GM18868 (cell line): Measurements from ENCODE around the gene GNG13.

ENCODE experiments used
- ATAC-seq: cut with Tn5 transposase; IDR thresholded peaks from one replicate; pipeline ENCODE4 v1.9.1; 2021; ENCODE audit warnings: mild to moderate bottlenecking, moderate library complexity; ENCODE audit not compliant: unreplicated experiment

Gene GNG13

DNA sequence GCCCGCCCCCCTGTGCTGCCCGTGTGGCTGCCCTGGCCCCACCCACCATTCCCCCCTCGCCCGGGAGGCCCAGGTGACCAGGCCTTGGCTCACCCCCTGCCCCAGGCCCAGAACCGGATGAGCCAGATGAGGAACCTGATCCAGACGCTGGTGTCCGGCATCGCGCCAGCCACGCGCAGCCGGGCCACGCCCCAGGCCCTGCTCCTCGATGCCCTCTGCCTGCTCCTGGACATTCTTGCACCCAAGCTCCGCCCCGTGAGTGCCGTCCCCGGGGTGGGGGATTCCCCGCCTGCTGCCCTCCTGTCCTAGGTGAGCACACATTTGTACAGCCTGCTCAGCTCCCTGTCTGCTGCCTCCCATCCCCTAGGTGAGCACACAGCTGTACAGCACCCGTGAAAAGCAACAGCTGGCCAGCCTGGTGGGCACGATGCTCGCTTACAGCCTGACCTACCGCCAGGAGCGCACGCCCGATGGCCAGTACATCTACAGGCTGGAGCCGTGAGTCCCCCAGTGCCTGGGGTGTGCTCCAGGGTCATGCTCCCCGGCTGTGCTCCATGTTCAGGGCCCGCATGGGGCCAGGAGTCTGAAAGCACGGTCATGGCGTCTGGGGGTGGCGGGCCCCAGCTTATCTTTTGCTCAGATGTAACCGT lies 4.8 kb downstream of the GNG13 start:
- ATAC-seq, result no peak

DNA sequence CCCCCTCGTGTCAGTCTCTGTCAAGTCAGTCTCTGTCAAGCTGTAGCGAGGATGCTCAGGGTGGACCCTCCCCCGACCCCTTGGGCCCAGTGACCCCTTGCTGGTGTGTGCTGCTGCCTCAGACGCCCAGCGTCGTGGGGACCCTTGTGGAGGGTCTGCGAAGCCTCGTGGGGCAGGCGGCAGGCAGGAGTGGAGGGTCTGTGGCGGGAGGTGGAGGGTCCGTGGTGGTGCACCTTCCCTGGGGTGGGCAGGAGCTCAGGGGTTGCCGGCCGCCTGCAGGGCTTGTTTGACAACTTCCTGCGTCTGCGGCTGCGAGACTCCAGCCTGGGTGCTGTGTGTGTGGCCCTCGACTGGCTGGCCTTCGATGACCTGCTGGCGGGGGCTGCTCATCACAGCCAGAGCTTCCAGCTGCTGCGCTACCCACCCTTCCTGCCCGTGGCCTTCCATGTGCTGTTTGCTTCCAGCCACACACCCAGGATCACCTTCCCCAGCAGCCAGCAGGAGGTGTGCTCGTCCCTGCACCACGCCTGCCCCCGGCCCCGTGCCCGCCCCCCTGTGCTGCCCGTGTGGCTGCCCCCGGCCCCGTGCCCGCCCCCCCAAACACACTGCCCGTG lies 5.6 kb downstream of the GNG13 start:
- no peak for ATAC-seq

DNA sequence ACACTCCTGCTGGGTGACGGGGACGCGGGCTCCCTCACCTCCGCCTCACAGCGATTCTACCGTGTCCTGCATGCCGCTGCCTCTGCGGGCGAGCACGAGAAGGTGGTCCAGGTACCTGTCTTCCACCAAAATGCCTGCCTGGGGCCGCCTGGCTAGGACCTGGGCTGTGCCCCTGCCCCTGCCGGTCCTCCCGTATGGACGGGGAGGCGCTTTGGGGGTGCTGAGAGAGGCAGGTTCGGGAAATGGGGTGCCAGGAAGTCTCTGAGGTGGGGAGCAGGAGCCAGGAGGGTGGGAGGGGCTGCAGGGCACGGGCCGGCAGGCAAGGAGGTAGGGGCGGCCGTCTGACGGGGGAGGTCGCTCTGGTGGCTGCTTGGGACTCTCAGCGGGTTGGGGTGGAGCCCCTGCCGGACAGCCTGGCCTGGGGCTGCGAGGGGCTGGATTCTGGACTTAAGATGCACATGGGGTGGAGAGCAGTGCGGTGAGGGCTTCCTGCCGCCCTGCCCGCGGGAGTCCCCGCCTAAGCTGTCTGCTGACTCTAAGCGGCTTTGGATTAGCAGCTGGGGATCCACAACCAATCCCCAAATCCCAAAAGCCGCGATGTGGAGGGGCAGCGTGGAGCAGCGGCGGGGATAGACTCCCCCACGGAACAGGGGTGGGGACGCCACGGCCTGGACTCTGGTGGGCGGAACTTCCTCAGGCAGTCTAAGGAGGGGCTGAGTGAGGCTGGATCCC lies 6.3 kb downstream of the GNG13 start:
- ATAC-seq, result no peak

DNA sequence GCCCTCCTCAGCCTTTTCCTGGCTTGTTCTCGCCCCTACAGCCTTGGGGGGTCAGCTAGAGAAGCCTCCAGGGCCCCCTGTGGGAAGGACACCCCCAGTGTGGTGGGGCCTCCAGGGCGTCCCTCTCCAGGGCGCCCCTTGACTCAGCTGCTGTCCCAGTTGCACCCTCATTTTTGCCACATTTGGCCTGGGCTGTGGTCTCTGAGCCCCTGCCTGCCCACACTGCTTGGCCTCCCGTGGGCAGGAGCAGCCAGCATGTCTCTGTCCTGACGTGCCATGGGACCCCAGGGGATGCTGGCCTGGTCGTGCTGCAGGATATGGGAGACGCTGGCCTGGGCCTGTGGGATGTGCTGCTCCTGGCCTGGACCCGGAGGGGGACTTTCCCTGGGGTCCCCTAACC lies 7.1 kb downstream of the GNG13 start:
- no peak for ATAC-seq

DNA sequence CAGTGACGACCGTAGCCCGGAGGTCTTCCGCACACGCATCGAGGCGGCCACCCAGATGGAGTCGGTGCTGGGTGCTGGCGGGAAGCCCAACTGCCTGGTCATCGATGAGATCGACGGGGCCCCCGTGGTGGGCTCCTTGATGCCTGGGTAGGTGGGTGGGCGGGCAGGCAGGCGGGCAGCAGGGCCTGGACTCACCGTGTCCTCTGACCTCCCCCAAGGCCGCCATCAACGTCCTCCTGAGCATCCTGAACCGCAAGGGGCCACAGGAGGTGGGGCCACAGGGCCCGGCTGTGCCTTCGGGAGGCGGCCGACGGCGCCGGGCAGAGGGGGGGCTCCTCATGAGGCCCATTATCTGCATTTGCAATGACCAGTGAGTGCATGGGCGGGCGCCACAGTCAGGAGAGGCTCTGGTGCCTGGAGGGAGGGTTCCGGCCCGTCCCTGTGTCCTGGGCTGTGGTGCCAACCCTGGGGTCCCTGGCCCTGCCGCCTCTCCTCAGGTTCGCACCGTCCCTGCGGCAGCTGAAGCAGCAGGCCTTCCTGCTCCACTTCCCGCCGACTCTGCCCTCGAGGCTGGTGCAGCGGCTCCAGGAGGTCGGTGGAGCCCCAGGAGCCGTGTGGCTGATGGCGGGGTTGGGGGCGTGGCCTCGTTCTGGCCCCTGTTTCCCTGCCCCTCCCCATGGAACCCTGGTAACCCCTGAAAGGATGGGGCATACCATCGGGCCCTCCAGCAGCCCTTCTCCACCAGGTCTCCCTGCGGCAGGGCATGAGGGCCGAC lies 8.1 kb downstream of the GNG13 start:
- no peak for ATAC-seq

DNA sequence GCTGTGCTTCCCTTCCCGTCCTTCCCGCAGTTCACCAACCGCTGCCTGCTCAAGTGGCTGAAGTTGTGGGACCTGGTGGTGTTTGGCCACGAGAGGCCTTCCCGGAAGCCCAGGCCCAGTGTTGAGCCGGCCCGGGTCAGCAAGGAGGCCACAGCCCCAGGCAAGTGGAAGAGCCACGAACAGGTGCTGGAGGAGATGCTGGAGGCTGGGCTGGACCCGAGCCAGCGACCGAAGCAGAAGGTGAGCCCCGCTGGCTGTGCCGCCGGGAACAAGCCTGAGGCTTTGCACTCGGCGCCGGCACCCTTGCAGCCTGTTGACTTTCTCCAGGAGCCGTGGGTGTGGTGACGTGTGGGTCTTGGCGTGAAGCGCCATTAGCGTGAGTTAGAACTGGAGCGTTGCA lies 9.4 kb downstream of the GNG13 start:
- ATAC-seq, result no peak

DNA sequence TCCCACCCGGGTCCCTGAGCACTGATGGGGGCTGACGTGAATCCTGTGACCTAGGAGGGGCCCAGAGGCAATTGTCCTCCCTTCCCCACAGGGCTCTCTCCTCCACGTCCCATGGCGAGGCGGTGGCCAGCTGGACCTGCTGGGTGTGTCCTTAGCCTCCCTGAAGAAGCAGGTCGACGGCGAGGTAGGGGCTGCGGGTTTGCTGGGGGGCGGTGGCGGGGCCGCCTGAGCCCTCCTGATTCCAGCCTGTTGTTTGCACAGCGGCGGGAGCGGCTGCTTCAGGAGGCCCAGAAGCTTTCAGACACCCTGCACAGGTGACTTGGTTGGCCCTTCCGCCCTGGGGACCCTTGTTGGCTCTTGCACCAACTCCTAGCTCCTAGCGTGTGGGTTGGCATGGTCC lies 10.4 kb downstream of the GNG13 start:
- ATAC-seq, result no peak

DNA sequence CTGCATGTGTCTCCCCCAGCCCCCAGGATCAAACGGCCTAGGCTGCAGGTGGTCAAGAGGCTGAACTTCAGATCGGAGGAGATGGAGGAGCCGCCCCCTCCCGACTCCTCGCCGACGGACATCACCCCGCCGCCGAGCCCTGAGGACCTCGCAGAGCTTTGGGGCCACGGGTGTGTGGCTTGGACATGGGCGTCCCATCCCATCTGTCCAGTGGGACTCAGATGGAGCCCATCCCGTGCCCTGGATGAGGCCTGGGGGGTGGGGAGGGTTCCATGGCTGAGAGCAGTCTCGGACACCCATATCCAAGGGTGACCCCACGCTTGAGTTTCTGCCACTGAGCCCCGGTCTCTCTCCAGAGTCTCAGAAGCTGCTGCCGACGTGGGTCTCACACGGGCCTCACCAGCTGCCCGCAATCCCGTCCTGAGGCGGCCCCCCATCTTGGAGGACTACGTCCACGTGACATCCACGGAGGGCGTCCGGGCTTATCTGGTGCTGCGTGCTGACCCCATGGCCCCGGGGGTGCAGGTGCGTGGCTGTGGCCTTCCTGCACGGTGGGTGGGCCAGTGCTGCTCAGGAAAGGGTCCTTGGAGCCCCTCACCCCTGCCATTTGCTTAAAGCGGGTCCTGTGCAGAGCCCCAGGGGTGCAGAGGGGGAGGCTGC lies 11.2 kb downstream of the GNG13 start:
- ATAC-seq, result no peak

DNA sequence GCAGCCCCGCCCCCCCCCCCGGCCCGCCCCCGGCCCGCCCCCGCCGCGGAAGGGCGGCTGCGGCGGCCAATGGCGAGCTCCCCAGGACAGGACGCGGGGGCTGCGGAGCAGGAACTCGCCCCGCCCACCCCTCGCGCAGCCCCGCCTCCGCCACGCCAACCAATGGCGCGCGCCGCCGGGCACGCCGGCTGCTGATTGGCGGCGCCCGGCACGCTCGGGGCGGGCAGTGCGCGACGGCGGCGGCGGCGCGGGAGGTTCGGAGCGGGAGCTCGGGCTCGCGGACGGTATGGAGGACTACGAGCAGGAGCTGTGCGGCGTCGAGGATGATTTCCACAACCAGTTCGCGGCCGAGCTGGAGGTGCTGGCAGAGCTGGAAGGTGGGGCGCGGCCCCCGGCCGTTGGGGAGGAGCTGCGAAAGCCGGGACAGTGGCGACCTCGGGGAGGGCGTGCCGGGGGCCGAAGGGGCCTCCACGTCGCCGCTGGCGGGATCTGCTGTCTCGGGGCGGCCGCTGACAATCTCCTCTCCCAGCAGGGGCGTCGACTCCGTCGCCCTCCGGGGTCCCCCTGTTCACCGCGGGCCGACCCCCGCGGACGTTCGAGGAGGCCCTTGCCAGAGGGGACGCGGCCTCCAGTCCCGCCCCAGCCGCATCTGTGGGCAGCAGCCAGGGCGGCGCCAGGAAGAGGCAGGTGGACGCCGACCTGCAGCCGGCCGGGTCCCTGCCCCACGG lies 12.0 kb downstream of the GNG13 start, which contains the start of gene CHTF18:
TSS of gene CHTF18 (plus strand) at position 222 of the 728 bp plus-strand sequence. CDS start at position 287, 65 bp downstream.
- ATAC-seq, result peak; percentile 76

DNA sequence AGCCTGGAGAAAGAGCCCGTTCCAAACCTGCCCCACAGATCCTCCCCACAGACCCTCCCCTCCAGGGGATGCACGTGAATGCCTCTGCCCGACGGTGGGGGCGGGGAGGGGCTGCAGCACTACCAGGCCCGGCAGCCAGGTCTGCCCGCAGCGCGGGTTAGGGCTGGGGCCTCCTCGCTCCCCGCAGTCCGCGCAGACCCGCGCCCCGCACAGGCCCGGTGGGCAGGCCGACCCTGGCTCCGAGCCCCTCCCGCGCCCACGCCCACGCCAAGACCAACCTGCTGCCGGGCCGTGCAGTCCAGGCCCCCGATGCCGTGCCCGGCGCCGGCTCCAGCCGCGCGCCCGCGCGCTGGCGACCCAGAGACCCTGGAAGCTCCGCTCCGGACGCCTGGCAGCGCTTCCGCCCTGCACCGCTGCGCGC lies 12.5 kb downstream of the GNG13 start, which contains the start of gene RPUSD1:
TSS of gene RPUSD1 (minus strand) at position 404 of the 421 bp plus-strand sequence. CDS start 644 bp downstream, outside the sequence.
- no peak for ATAC-seq

DNA sequence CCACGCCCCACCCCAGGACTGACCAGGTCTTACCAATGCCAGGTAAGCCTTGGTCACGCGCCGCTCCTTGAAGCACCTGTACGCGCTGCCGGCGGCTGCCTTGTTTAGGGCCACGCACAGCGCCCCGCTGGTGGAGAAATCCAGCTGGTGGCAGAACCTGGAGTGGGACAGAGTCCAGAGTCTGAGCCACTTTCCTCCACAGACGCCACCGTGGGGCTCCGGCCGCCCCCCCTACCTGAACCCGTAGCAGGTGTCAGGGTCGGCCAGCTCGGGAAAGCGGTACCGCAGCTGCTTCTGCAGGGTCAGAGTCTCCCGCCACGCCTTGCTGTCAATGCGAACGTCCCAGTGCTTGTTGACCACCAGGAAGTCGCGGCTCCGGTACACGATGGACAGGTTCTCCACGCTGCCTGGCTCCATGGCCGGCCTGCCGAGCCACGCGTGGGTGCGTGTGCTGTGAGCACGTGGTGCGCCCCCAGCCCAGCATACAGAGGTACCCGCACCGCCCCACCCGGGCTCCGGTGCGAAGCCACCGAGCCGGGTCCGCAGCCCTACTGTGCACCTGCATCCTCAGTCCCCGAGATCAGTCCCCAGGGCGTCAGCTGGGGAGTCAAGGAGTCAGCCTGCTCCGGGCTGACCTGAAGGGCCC lies 13.1 kb downstream of the GNG13 start:
- no peak for ATAC-seq

DNA sequence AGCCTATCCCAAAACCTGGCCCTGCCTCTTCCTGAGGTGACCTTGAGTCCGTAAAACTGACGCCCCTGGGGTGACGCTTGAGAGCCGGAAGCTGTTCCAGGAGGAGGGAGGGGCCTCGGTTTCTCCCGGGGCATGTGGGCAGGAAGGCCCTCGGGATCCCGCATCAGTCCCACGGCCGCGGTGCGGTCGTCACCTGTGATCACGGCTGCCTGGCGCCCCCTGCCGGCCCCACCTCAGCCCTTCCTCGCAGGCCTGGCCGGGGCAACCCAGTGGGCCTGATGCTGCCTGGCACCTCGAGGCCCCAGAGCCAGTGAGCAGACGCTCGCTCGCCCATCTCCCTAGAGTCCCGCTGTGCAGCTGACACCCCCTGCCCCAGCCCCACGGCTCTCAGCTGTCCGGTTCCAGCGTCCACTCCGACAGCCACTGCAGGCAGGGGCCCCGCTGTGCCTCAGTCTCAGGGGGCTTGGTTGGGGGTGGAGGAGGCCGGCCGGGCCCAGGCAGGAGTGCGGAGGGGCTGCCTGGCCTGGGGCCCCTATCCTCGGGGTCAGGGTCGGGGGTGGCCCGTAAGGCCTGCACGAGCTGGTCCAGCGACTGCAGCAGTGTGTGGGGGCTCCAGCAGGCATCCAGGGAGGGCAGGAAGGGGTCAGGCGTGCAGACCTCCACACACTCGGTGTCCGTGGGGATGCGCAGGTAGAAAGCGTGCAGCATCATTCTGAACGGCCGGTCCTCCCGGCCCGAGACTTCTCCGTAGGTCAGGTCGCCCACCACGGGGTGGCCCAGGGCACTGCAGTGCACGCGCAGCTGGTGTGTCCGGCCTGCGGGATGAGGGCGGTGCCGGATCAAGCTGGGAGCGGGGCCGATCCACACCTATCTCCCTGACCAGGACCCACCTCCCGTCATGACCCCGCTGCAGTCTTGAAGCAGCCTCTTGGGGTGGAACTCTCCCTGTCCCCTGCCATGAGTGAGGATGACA lies 14.7 kb downstream of the GNG13 start:
- no peak for ATAC-seq

DNA sequence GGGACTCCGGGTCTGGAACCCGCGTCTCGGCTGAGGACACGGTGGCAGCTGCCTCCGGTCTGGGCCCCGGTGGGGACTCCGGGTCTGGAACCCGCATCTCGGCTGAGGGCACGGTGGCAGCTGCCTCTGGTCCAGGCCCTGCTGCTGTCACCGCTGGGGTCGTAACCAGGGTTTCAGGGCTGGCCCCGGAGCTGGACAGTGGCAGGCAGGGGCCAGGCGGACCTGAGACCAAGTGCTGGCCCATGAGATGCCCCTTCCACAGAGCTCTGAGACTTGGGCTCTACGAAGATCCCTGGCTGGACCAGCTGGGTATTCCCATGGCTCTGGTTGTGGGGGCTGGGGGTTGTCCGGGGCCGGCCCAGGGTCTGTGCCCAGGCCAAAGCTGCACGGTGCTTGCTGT lies 16.1 kb downstream of the GNG13 start:
- ATAC-seq, result no peak

DNA sequence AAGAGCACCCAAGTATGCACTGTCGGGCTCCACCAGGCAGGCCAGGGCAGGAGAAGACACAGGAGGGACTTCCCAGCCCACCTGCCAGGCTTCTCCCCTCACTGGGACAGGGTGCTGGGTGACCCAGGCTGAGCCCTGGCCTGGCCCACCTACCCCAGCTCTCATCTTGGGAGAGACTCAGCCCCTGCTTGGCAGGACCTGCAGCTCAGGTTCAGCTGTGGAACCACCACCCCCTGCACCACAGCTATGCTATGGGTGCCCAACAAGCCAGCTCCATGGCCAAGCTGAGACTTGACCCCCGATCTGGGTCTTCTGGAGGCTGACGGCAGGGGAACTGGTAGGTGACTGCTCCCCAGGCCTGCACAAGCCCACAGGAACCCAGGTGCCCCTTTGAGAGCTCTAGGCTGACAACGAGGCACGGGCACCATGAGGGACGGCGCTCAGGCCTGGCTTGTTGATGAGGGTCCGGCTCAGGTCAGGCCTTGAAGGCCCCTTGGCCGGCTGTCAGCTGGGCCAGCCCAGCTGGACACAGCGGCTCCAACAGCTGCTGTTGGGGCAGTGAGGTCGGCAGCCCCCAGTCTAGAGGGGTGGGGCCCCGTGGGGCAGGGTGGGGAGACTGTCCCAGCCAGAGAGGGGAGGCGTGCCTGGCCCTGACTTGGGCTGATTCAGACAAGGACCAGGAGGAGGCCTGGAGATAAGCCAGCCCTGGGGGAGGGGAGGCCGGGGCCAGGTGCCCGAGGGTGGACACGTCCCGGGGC lies 17.0 kb downstream of the GNG13 start:
- ATAC-seq, result no peak

DNA sequence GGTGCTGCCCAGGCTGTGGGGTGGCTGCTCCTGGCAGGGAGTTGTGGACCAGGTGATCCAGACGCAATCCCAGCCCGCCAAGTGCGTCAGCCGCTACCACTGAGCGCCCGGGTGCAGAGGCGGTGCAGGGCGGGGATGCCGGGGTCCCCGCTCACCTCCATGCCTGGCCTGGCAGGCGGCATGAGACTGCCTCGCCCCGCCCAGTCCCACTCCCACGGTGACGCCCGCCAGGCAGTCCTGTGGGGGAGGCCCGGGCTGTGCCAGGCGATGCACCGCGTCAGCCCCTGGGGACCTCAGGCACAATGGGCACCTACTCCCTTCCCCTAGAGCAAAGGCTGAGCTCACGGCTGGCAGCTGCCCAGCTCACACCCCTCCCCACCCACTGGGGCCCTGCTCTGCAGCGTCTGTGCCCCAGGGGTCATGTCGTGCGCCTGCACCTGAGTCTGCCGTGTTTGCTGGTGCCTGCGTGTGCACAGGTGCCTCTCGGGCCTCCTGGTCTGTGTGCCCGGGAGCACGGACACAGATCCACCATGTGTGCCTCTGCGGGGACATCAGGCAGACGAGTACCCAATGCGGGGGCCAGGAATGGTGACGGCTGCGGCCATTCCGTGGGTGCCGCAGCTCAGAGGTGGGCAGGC lies 17.6 kb downstream of the GNG13 start:
- ATAC-seq, result no peak

DNA sequence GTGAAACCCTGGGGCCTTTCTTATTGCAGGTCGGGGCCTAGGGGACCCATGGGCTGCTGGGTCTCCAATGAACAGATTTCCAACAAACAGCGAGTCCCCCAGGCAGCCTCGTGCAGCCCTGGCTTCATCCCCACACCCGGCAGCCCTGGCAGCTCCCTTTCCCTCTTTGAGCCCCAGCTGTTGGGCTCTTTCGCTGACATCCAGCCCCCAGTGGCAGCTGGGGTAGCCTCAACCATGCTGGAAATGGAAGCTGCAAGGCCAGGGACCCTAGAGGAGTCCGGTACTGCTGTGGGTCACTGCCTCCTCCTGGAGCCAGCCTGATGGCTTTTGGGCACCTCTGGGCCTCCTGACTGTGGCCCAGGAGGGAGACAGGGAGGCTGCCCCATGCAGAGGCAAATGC lies 18.3 kb downstream of the GNG13 start:
- ATAC-seq, result no peak

DNA sequence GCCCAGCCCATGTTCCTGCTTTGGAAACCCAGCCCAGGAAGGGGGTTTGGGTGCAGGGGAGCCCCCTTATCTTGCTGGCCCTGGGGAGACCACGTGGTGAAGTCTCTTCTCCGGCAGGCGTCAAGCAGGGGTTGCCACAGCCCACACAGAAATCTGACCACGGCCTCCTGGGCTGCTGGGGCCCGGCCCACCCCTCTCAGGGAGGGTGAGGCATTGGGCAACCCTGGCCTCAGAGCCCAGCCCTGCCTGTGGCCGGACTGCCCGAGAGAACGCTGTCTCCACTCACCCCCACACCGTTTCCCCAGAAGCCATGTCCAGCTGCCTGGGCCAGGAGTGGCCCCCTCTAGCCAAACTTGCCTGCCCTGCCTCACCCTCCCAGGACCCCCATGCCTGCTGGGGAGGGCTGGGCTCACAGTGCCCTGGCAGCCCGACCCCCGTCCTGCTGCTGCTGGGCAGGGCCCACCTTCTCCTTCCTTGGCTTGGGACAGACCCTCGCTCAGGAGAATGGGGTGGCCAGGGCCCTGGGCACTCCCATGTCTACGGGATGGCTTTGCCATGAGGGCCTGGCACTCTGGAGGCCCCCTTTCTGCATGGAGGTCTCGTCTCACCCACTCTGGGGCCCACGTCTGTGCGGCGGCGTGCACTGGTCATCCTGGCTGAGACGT lies 19.1 kb downstream of the GNG13 start:
- no peak for ATAC-seq
